Measurements from ENCODE around the gene AADACL4. TPM values are rescaled to one million over a fixed set of nuclear protein-coding genes. Genes with fewer than 3 reads are reported as not detected.
"Not testable (repeated sequence)": the region's sequence is repeated elsewhere in the genome, so short reads cannot be mapped to it uniquely, and the experiment has no call there.

The AADACL4 gene
- total and polyA plus RNA-seq, 11 donors: not detected

DNA sequence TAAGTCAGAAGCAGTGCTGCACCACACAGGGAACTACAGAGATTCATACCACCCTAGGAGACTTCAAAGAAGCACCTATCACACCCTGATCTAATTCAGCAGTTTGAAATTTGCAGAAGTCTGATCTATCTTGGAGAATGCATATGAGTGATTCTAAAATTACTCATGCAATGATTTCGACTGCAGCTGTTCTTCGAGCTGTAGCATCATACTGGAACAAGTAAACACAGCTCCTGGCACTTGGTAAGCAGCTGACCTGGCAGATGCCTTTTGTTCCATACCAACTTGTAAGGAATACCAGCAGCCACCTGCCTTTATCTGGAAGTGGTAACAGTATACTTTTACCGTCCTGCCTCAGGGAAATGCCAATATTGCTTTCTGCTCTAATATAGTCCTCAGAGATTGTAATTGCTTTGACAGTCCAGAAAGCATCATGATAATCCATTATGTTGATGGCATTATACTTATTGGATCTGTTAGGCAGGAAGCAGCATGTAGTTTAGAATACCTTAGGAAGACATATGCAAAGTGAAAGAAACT lies 25.7 kb downstream of the AADACL4 start:
- peaks cover 0 to 11% (median 0%) of the 10 kb centered on the region in 12 donors for H3K9me3 ChIP-seq
- DNase-seq: no peak
- no peak overlapping the region for H3K27ac ChIP-seq
- H3K36me3 ChIP-seq: no peaks in the 10 kb centered on the region
- H3K27me3 ChIP-seq: no peaks in the 10 kb centered on the region
- no peak overlapping the region for H3K4me3 ChIP-seq
- intact Hi-C loops (cut with DNase I): loop anchor here in 1 of 10 donors (10.0 kb wide), 1 partner anchor 555 kb away; no protein-coding TSS in a partner anchor
- H3K4me1 ChIP-seq: no peaks in the 10 kb centered on the region
- ATAC-seq: no peak
- TF ChIP-seq, protein P1, sequence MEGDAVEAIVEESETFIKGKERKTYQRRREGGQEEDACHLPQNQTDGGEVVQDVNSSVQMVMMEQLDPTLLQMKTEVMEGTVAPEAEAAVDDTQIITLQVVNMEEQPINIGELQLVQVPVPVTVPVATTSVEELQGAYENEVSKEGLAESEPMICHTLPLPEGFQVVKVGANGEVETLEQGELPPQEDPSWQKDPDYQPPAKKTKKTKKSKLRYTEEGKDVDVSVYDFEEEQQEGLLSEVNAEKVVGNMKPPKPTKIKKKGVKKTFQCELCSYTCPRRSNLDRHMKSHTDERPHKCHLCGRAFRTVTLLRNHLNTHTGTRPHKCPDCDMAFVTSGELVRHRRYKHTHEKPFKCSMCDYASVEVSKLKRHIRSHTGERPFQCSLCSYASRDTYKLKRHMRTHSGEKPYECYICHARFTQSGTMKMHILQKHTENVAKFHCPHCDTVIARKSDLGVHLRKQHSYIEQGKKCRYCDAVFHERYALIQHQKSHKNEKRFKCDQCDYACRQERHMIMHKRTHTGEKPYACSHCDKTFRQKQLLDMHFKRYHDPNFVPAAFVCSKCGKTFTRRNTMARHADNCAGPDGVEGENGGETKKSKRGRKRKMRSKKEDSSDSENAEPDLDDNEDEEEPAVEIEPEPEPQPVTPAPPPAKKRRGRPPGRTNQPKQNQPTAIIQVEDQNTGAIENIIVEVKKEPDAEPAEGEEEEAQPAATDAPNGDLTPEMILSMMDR (IDR thresholded peaks at IDR 0.05): no peak
- no peak for TF ChIP-seq POLR2A (IDR thresholded peaks at IDR 0.05)
- 53 to 80% (median 55%) methylated on average over 3 of the region's 3 CpGs for WGBS, 4 donors

DNA sequence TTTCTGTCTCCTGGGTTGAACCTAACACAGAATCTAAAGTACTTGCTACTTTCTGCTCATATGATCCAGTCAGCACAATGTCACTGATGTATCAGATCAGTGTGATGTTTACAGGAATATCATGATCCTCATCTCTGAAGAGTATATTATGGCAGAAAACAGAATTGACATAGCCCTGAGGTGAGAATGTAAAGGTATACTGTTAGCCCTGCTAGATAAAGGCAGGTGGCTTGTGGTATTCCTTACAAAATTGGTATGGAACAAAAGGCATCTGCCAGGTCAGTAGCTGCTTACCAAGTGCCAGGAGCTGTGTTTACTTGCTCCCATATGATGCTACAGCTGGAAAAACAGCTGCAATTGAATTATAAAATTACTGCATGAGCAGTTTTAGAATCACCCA lies 30.5 kb downstream of the AADACL4 start:
- Histone ChIP-seq H3K36me3 (no peaks in the 10 kb centered on the region), H3K27ac (no peak overlapping the region), H3K4me1 (peaks cover 0 to 12% (median 0%) of the 10 kb centered on the region in 12 donors), H3K9me3 (peaks cover 0 to 2% (median 0%) of the 10 kb centered on the region in 12 donors), H3K27me3 (no peaks in the 10 kb centered on the region), H3K4me3 (no peak overlapping the region)
- DNase-seq (no peak), ATAC-seq (no peak)
- TF ChIP-seq, protein P1 (IDR thresholded peaks at IDR 0.05): no peak
- no peak for TF ChIP-seq POLR2A (IDR thresholded peaks at IDR 0.05)
- intact Hi-C loops (cut with DNase I): loop anchor here in 1 of 10 donors (10.0 kb wide), 1 partner anchor 560 kb away; no protein-coding TSS in a partner anchor

DNA sequence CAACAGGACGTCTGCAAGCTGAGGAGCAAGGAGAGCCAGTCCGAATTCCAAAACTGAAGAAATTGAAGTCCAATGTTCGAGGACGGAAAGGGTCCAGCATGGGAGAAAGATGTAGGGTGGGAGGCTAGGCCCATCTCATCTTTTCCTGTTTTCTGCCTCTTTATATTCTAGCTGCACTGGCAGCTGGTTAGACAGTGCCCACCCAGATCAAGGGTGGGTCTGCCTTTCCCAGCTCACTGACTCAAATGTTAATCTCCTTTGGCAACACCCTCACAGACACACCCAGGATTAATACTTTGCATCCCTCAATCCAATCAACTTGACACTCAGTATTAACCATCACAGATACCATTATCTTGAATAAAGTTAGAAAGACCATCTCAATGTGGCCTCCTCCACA lies 32.2 kb downstream of the AADACL4 start:
- intact Hi-C loops (cut with DNase I): loop anchor here in 1 of 10 donors (10.0 kb wide), 1 partner anchor 561 kb away; no protein-coding TSS in a partner anchor
- Histone ChIP-seq H3K9me3 (peaks cover 0 to 11% (median 0%) of the 10 kb centered on the region in 12 donors), H3K4me1 (peaks cover 0 to 12% (median 0%) of the 10 kb centered on the region in 12 donors)
- 81 to 91% (median 85%) methylated on average over 4 of the region's 4 CpGs for WGBS, 4 donors
- H3K27ac ChIP-seq, DNase-seq, H3K27me3 ChIP-seq, H3K4me3 ChIP-seq, H3K36me3 ChIP-seq, ATAC-seq: not testable (repeated sequence)

DNA sequence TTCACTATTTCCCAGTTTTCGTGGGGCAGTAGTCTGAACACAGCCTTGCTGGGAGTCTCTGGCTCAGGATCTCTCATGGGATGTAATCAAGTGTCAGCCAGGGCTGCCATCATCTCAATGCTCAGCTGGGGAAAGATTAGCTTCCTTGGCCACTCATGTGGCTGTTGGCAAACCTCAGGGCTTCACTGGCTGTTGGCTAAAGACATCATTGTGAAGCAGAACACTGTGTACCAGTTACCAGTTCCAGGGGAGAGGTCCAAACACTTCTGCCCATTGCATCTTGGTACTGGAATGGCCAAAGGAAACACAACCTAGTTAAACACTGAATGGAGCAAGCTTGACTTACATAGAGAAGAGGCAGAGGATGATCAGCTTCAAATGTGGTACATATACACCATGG lies 33.7 kb downstream of the AADACL4 start:
- no peaks in the 10 kb centered on the region for H3K36me3 ChIP-seq
- no peak overlapping the region for H3K27ac ChIP-seq
- peak; percentile 84 to 91 (median 90) for ATAC-seq
- intact Hi-C loops (cut with DNase I): loop anchor here in 1 of 10 donors (10.0 kb wide), 1 partner anchor 563 kb away; no protein-coding TSS in a partner anchor
- no peaks in the 10 kb centered on the region for H3K27me3 ChIP-seq
- peak in 3 of 5 donors; percentile 18 to 61 (median 53) for DNase-seq
- H3K9me3 ChIP-seq: peaks cover 0 to 9% (median 0%) of the 10 kb centered on the region in 12 donors
- peaks cover 0 to 12% (median 0%) of the 10 kb centered on the region in 12 donors for H3K4me1 ChIP-seq
- WGBS, 4 donors: 40 to 68% (median 54%) methylated on average over 1 of the region's 1 CpG
- H3K4me3 ChIP-seq: no peak overlapping the region
- TF ChIP-seq, protein P1 (IDR thresholded peaks at IDR 0.05): no peak
- no peak for TF ChIP-seq POLR2A (IDR thresholded peaks at IDR 0.05)

Data from heart left ventricle (tissue), 16 donors.